LNCAP (cell line): Measurements from ENCODE around the gene FAXDC2.

Experiments used
- TF ChIP-seq, protein P1 (sequence below): fragments of 450-650 bp; IDR thresholded peaks from 2 replicates; pipeline ENCODE4 v1.5.1; 2017; ENCODE audit warnings: mild to moderate bottlenecking

Gene FAXDC2

DNA sequence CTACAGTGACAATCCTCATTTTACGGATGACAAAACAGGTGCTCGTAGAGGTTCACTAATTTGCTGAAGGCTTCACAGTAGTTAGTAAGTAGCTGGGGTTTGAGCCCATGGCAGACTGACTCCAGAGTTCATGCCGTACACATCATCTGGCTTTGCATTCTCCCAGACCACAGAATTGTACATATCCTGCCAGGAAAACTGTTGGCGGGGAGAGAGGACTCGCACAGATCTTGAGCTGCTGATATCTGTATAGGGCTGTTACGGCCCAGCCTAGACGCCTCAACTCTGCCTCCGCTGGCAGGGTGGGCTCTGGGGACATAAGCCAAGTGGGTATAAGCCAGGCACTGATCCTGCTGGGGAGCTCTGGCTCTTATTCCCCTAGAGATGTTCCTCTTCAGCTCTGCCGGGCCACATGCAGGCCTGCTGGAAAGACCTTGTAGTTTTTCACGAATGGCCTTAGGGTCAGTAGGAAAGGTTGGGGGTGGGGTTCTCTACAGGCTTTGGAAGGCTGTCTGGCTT lies 79.0 kb downstream of the FAXDC2 start:
- TF ChIP-seq, protein P1, sequence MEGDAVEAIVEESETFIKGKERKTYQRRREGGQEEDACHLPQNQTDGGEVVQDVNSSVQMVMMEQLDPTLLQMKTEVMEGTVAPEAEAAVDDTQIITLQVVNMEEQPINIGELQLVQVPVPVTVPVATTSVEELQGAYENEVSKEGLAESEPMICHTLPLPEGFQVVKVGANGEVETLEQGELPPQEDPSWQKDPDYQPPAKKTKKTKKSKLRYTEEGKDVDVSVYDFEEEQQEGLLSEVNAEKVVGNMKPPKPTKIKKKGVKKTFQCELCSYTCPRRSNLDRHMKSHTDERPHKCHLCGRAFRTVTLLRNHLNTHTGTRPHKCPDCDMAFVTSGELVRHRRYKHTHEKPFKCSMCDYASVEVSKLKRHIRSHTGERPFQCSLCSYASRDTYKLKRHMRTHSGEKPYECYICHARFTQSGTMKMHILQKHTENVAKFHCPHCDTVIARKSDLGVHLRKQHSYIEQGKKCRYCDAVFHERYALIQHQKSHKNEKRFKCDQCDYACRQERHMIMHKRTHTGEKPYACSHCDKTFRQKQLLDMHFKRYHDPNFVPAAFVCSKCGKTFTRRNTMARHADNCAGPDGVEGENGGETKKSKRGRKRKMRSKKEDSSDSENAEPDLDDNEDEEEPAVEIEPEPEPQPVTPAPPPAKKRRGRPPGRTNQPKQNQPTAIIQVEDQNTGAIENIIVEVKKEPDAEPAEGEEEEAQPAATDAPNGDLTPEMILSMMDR = no peak

DNA sequence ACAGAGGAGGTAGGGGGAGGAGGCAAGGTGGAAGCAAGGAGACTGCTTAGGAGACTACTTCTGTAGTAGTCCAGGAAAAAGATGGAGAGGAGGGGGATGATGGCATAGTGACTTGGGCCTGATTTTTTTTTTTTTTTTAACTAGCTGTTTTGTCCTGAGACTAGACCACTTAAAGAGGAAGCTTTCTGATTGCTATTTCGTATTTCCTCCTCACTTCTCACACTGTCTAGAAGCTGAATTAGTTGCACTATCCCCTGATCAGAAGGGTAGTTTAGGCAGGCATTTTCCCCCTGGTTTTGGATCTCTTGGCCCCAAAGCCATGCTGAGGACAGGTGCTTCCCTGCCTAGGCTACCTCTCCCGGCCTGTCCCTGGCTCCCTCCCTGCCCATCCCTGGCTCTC lies 80.3 kb downstream of the FAXDC2 start:
- TF ChIP-seq, protein P1 = no peak
